HCEC 1CT (cell line): ENCODE measurements around the gene NACC1.
"Not testable (repeated sequence)": the region's sequence is repeated elsewhere in the genome, so short reads cannot be mapped to it uniquely, and the experiment has no call there.

Experiments
- DNase-seq: peaks from one replicate; pipeline ENCODE4 v3.0.0-alpha.2; 2017

Gene NACC1

DNA sequence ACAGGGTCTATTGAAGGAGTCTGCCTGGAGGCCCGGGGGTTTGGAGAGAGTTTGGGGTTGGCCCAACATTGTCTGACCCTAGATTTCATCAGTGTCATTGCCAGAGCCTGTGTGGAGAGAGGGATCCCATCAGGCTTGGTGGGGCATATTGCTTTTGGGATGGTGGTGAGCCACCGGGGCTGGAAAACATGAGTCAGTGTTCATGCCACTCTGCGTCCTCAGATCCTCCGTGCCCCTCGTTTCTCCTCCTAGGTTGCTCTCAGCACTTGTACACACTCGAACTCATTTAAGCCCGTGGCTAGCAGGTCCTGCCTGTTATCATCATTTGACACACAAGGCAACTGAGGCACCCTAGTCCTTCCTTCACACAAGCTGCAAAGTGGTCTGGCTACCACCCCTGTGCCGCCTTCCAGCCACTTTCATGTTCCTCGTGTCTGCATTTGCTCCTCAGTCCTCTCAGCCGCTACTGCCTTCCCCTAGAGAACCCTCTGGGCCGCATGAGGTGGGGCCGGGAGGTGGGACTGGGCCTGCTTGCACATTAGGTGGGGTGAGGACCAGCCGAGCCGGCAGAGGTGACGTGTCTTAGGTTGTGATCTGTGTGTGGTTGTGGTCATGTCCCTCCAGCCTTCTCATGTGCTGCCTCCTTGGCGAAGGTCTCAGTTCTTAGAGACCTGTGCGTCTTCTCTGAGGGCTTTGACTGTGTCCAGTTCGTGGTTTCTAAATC, 3.6 kb downstream of the NACC1 start:
- no peak for DNase-seq

DNA sequence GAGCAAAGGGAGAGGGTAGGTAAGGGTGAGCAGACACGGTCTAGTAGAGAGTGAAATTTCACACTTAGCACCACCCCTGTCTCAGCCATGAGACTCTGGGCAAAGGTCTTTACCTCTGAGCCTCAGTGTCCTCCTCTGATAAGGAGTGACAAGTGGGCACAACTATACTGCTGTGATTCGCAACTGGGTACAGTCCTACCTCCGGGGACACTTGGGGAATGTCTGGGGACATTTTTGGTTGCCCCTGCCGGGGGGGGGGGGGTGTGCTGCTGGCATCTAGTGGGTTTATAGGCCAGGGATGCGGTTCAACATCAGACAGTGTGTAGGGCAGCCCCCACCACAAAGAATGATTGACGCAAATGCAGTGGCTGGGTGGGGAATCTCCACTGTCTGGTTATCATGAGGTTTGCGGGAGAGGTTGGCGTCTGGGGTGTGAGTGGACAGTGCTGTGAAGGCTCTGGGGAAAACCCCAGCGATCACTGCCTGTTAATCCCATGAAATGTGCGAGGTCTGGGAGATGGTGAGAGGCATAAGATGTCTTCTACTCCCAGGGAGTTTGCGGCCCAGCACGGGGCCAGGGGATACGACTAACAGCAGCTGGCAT, 4.3 kb downstream of the NACC1 start:
- no peak for DNase-seq

DNA sequence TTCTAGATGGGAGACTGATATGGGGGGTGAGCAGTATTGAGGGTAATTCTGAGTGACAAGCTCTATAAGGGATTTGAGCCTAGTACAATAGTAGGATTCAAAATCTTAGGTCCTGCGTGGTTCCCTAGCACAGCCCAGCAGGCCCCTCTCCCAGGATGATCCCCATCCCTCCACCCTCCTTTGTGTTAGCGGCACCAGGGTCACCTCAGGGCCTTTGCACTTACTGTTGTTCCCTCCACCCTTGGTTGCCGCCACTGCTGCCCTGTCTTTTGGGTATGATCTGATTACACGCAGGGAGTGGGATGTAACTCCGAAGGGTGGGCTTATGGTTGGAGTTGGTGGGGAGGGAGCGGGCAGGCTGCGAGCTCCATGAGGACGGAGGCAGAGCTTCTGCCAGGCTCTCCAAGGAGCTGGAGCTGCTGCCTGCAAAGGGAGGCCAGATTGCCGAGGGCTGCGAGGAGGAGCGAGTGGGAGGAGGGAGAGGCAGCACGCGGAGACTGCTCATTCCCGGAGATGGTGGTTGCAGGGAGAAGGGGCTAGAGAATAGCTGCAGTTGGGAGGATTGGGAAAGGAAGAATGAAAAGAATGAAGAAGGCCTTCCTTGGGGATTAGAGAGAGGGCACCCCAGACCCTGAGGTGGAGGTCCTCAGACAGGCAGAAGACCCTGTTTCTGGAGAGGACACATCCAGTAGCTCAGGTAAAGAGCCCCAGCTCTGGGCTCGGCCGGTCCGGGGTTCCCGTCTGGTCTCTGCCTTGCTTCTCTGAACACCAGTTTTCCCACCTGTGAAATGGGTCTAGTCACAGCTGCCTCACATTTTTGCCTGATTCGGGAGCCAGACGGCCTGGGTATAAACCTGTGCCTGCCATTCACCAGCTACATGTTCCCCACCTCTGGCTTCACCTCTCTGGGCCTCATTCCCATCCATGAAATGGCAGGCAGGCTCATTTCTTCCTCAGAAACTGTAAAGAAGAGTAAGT, 5.2 kb downstream of the NACC1 start:
- DNase-seq = no peak

DNA sequence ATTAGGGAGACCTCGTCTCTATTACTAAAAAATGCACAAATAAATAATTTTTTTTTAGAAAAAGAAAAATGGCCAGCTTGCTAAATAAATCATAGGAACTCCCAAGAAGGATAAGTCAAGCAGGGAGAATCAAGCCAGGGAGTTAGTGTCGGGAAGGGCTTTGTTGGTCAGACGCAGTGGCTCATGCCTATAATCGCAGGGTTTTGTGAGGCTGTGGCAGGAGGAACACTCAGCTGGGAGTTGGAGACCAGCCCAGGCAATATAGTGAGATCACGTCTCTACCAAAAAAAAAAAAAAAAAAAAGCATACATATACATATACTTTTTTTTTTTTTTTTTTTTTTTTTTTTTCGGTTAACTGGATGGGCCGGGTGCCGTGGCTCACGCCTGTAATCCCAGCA, 9.0 kb downstream of the NACC1 start:
- no peak for DNase-seq

DNA sequence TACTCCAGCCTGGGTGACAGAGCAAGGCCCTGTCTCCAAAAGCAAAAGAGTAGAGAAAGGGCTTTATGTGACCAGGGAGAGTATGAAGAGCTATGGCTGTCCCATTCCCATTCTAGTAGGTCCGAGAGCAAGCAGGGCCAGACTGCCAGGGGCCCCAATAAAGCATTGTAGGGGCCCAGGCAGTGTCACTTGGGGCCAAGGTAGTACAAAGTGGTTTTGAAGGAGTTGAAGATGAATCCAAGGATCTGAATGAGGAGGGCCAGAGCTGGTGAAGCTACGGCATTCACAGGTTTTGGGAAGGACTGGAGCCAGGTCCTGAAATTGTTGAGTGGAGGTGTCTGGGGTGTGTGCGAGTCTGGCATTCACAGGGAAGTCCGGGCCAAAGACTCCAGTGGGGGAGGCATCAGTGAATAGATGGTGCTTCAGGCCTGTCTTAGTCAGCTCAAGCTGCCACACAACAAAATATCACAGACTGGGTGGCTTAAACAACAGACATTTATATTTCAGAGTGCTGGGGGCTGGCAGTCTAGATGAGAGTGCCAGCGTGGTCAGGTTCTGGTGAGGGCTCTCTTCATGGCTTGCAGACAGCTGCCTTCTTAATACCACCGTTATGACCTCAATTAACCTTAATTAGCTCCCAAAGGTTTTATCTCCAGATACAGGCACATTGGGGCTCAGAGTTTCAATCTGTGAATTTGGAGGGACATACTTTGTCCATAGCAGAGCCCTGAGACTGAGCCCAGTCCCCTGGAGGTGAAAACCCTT, 9.9 kb downstream of the NACC1 start:
- DNase-seq = no peak

DNA sequence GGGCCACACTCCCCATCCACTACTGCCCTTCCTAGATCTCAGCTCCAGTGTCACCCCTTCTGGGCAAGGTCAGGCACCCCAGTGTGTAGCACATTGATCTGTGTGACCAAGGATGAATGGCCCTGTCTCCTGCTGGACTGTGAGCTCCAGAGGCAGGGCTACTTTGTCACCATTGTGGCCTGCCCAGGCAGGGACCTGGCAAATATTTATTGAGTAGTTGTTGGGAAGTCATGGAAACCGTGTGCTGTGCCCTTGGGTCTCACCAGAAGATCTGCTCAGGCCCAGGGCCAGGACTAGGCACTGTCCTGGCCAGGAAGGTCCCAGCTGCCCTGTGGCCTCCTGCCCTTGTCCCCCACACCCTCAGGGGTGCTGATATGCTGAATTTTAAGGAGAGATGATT, 10.5 kb downstream of the NACC1 start:
- no peak for DNase-seq

DNA sequence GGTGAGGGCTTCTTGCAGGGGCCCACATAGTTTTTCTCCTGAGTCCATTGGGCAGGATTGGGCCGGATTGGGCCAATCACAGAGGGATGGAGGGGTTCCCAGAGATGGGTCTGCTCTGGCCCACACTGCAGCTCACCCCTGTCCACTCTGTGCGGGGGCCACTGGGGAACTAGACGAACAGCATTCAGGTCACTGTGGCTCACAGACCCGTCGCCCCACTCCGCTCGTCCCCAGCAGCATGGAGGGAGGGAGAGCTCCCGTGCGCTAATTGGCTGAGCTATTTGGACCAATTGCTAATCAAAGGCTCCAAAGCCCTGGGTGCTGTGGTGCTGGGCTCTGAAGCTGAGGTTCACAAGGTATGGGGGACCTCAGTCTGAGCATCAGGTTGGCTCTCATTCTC, 11.3 kb downstream of the NACC1 start:
- DNase-seq = no peak

DNA sequence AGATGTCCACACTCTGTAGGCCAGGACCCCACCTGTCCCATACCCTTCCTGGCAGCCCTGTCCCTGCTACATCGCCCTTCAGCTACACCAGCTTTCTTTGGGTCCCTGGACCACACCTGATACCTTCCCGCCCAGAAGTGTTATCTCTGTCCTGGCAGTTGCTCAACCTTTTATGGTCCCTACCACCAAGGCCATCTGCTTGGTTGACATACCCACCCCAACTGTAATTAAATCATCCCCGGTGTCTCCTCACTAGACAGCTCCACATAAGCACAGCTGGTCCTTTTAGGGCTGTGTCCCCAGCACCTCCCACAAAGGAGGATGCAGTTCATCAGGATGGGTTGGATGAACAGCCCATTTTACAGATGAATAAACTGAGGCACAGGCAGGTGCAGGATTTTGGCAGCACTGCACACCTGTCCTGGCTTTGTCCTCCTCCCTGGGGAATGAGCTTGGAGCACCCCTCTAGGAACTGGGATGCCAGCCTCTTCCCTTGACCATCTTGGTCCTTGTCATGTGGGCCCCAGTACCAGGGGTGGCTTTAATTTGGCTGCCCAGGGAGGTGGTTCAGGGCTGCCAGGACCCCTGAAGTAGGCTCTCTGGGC, 12.9 kb downstream of the NACC1 start:
- DNase-seq = no peak

- DNase-seq = peak; percentile 69
Observed at GRCh38 chr19:13132471-13133180, 14.6 kb downstream of the NACC1 start.

DNA sequence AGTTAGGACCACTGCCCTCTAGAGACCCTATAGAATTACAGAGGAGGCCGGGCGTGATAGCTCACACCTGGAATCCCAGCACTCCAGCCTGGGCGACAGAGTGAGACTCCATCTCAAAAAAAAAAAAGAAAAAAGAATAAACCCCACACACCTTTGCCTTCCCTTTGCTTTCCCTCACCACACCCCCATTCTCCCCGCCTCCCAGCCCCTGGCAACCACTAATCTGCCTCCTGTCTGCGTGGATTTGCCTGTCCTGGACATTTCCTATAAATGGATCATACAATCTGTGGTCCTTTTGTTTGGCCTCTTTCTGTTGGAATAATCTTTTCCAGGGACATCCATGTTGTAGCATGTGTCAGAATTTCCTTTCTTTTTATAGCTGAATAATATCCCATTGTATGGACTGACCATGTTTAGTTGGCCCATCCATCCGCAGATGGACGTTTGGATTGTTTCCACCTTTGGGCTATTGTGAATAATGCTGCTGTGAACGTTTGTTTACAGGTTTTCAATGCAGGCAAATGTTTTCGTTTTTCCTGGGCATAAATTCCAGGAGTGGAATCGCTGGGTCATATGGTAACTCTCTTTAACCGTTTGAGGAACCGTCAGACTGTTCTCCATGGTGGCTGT, 15.3 kb downstream of the NACC1 start:
- DNase-seq = no peak

DNA sequence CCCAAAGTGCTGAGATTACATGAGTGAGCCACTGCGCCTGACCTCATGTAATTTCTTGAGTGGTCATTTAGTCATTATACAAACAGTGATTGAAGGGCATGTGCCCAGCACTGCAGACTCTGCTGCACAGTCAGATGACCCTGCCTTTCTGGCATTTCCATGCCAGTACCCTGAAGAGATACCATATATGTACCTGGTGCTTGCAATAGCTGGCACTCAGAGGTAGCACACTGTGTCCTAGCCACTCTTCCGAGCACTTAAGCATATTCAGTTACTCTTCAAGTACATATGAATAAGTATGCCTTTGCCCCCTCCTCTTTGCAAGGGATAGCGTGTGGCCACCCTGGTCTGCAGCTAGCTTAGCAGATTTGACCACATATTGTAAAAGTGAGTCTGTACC, 16.6 kb downstream of the NACC1 start:
- no peak for DNase-seq

DNA sequence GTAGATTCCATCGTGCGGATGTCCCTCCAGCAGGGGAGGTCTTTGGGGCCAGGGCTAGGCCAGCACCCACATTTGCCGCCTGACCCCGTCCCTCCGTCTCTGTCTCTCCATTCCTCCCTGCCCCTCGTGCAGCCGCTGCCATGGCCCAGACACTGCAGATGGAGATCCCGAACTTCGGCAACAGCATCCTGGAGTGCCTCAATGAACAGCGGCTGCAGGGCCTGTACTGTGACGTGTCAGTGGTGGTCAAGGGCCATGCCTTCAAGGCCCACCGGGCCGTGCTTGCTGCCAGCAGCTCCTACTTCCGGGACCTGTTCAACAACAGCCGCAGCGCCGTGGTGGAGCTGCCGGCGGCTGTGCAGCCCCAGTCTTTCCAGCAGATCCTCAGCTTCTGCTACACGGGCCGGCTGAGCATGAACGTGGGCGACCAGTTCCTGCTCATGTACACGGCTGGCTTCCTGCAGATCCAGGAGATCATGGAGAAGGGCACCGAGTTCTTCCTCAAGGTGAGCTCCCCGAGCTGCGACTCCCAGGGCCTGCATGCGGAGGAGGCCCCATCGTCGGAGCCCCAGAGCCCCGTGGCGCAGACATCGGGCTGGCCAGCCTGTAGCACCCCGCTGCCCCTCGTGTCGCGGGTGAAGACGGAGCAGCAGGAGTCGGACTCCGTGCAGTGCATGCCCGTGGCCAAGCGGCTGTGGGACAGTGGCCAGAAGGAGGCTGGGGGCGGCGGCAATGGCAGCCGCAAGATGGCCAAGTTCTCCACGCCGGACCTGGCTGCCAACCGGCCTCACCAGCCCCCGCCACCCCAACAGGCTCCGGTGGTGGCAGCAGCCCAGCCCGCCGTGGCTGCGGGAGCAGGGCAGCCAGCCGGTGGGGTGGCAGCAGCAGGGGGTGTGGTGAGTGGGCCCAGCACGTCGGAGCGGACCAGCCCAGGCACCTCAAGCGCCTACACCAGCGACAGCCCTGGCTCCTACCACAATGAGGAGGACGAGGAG, 17.3 kb downstream of the NACC1 start:
- no peak for DNase-seq

DNA sequence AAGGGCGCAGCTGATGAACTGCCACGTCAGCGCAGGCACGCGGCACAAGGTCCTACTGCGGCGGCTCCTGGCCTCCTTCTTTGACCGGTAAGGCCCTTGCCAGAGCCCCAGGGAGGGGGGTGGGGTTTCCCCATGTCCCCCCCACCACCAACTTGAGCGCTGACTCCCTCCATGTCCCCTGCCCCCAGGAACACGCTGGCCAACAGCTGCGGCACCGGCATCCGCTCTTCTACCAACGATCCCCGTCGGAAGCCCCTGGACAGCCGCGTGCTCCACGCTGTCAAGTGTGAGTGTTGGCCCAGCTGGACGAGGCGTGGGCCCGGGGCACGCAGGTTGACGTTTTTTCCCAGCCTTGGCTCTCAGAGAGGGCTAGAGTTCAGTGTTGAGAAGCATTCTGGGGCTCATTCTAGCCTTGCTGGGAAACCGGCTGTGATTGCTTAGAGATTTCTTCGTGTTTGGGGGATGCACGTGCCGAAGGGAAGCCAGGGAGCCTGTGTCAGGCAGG, 19.3 kb downstream of the NACC1 start:
- DNase-seq = no peak

DNA sequence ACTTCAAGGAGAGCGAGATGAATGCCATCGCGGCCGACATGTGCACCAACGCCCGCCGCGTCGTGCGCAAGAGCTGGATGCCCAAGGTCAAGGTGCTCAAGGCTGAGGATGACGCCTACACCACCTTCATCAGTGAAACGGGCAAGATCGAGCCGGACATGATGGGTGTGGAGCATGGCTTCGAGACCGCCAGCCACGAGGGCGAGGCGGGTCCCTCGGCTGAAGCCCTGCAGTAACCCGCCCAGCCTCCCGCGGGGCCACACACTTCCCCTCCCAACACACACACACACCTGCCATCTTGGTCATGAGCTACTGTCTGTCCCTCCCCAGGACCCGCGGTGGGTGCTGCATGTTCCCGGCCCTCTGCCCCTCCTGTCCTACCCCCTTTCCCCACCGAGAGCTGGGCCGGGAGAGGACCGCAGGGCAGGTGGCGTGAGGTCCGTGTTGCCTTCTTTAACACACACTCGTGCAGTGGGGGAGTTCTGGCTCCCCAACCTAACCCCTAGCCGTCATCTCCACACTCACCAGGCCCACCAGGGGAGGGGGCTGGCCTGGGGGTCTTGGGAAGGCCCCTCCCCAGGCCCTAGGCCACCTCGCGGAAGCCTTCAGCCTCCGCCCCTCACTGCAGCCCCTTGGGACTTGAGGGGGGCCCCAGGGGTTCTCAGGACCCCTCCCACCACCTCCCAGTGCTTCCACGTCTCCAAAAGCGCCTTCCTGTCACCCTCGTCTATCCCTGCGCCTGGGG, 20.3 kb downstream of the NACC1 start:
- no peak for DNase-seq

- DNase-seq = no peak
Observed at GRCh38 chr19:13138916-13139198, 20.8 kb downstream of the NACC1 start.

DNA sequence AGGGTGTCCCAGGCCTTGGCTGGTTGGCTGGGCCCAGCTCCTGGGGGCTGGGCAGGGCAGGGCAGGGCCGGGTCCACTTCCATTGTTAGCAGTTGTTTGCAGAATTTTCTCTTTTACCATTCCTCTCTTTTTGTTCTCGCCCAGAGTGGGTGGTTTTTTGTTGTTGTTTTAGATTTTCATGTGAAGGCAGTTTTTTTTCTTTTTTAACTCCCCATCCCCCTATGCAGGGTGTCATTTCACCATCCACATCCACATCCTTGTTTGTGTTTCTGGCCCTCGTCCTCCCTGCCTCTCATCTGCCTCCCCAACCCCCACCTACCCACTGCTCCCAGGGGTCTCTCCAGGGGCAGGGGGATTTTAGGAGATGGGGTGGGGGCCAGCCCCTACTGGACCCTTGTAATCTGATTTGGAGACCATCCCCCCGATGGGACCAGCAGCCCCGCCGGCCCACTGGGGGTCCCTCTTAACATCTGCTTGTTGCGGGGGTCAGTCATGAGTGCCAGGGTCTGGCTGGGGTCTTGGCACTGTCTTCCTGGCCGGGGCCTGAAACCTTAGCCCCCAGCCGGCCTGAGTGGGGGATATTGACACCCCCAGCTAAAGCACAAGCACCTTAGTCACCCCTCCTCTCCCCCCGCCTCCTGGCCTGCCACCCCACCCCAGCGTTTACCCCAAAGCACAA, 21.7 kb downstream of the NACC1 start:
- no peak for DNase-seq

DNA sequence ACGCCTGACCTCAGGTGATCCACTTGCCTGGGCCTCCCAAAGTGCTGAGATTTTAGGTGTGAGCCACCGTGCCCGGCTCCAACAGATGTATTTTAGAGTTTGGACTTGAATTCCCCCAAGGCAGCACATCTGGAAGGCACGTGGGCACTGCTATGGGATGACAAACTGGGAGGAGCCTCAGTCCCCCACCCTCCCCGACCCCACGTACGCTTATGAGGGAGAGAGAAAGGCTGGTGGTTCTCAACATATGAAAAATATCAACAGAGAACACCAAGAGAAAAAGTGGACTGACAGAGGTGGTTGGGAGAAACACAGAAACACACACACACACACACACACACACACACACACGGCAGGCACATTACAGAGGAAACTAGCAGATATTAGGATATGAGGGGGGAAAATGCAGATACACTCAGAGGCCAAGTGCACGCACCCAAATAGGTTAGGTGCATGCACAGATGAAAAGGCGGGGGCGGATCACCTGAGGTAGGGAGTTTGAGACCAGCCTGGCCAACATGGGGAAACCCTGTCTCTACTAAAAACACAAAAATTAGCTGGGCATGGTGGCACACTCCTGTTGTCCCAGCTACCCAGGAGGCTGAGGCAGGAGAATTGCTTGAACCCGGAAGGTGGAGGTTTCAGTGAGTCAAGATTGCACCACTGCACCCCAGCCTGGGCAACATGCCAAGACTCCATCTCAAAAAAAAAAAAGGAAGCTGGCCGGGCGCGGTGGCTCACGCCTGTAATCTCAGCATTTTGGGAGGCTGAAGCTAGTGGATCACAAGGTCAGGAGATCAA, 28.9 kb downstream of the NACC1 start:
- peak; percentile 23 for DNase-seq

DNA sequence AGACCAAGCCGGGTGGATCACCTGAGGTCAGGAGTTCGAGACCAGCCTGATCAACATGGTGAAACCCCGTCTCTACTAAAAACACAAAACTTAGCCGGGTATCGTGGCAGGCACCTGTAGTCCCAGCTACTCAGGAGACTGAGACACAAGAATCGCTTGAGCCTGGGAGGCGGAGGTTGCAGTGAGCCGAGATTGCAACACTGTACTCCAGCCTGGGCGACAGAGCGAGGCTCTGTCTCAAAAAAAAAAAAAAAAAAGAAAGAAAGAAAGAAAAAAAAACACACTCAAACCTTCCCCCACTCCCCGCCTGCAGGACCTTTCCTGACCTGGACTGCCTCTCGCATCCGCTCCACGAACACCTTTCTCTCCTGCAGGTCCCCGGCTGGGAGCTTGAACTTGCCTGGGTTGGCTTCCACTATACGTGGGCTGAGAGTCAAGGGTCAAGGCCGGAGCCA, 31.1 kb downstream of the NACC1 start:
- not testable (repeated sequence) for DNase-seq
